ENCODE data around the gene PRKAG1. TPM values are rescaled to one million over a fixed set of nuclear protein-coding genes. Genes with fewer than 3 reads are reported as not detected.

Gene PRKAG1
- total RNA-seq, 1 experiment from 2014 or later: 66.5 TPM

- peaks cover 60% of the 10 kb centered on the region for H3K79me2 ChIP-seq (ENCODE audit: low read length)
- DNase-seq (no peak), ATAC-seq (no peak)
- H4K20me1 ChIP-seq (ENCODE audit: low read length): peaks cover 65% of the 10 kb centered on the region
- intact Hi-C loops (cut with micrococcal nuclease): no loop called here
- CTCF ChIA-PET: no interaction called here
- TF ChIP-seq EZH2phosphoT487 (IDR thresholded peaks at IDR 0.05; ENCODE audit: borderline replicate concordance, low read length) (no peak), EZH2 (IDR thresholded peaks at IDR 0.05; ENCODE audit: low read length, unreplicated experiment) (no peak), CTCF (conservative IDR thresholded peaks at IDR 0.05; ENCODE audit: low read depth, low read length) (no peak)
- H3K36me3 ChIP-seq (ENCODE audit: low read depth, low read length): peaks cover 57% of the 10 kb centered on the region
- no peaks in the 10 kb centered on the region for H3K9me3 ChIP-seq (ENCODE audit: low read length)
- no TSS peak for BruUV-seq (replicated peaks)
- H2AFZ ChIP-seq (ENCODE audit: low read length): no peak overlapping the region
- no peak overlapping the region for H3K27ac ChIP-seq (ENCODE audit: low read length)
- H3K9me2 ChIP-seq (replicated peaks; ENCODE audit: low read length): no peaks in the 10 kb centered on the region
- H3K4me3 ChIP-seq (ENCODE audit: low read length): no peak overlapping the region
- no peak overlapping the region for H3K4me2 ChIP-seq (ENCODE audit: low read length)
- POLR2A ChIA-PET (ENCODE audit: unreplicated experiment): no interaction called here
- no peak overlapping the region for H3K9ac ChIP-seq (ENCODE audit: low read length)
- no peaks in the 10 kb centered on the region for H3K27me3 ChIP-seq (ENCODE audit: low read length)
- no peaks in the 10 kb centered on the region for H3F3A ChIP-seq (ENCODE audit: low read length, unreplicated experiment)
- peaks cover 30% of the 10 kb centered on the region for H3K4me1 ChIP-seq (ENCODE audit: insufficient read depth, low read length)
These were observed 35.5 kb upstream of the PRKAG1 start for GRCh38 chr12:49054096-49054495.

- H3K79me2 ChIP-seq (ENCODE audit: low read length): peaks cover 46% of the 10 kb centered on the region
- TF ChIP-seq EZH2 (IDR thresholded peaks at IDR 0.05; ENCODE audit: low read length, unreplicated experiment) (no peak), EZH2phosphoT487 (IDR thresholded peaks at IDR 0.05; ENCODE audit: borderline replicate concordance, low read length) (no peak), CTCF (conservative IDR thresholded peaks at IDR 0.05; ENCODE audit: low read depth, low read length) (no peak)
- H3K9ac ChIP-seq (ENCODE audit: low read length): no peak overlapping the region
- CTCF ChIA-PET: no interaction called here
- DNase-seq: no peak
- no peak overlapping the region for H3K4me2 ChIP-seq (ENCODE audit: low read length)
- no peaks in the 10 kb centered on the region for H3K27me3 ChIP-seq (ENCODE audit: low read length)
- no peaks in the 10 kb centered on the region for H3K9me2 ChIP-seq (replicated peaks; ENCODE audit: low read length)
- H3F3A ChIP-seq (ENCODE audit: low read length, unreplicated experiment): no peaks in the 10 kb centered on the region
- H4K20me1 ChIP-seq (ENCODE audit: low read length): peaks cover 50% of the 10 kb centered on the region
- POLR2A ChIA-PET (ENCODE audit: unreplicated experiment): no interaction called here
- ATAC-seq: no peak
- H3K9me3 ChIP-seq (ENCODE audit: low read length): no peaks in the 10 kb centered on the region
- H2AFZ ChIP-seq (ENCODE audit: low read length): no peak overlapping the region
- peaks cover 72% of the 10 kb centered on the region for H3K36me3 ChIP-seq (ENCODE audit: low read depth, low read length)
- BruUV-seq (replicated peaks): TSS peak; percentile 7
- peaks cover 26% of the 10 kb centered on the region for H3K4me1 ChIP-seq (ENCODE audit: insufficient read depth, low read length)
- no peak overlapping the region for H3K27ac ChIP-seq (ENCODE audit: low read length)
- intact Hi-C loops (cut with micrococcal nuclease): no loop called here
- no peak overlapping the region for H3K4me3 ChIP-seq (ENCODE audit: low read length)
These were observed 34.1 kb upstream of the PRKAG1 start for GRCh38 chr12:49052451-49053208.

- Histone ChIP-seq H4K20me1 (ENCODE audit: low read length) (peaks cover 43% of the 10 kb centered on the region), H3K79me2 (ENCODE audit: low read length) (peaks cover 38% of the 10 kb centered on the region), H3K9ac (ENCODE audit: low read length) (no peak overlapping the region), H3K36me3 (ENCODE audit: low read depth, low read length) (peaks cover 72% of the 10 kb centered on the region), H2AFZ (ENCODE audit: low read length) (no peak overlapping the region), H3K9me3 (ENCODE audit: low read length) (no peaks in the 10 kb centered on the region), H3K9me2 (replicated peaks; ENCODE audit: low read length) (no peaks in the 10 kb centered on the region), H3K4me3 (ENCODE audit: low read length) (no peak overlapping the region), H3K27ac (ENCODE audit: low read length) (no peak overlapping the region), H3K4me2 (ENCODE audit: low read length) (no peak overlapping the region), H3K4me1 (ENCODE audit: insufficient read depth, low read length) (peaks cover 18% of the 10 kb centered on the region), H3F3A (ENCODE audit: low read length, unreplicated experiment) (no peaks in the 10 kb centered on the region), H3K27me3 (ENCODE audit: low read length) (no peaks in the 10 kb centered on the region)
- DNase-seq: no peak
- no peak for ATAC-seq
- TF ChIP-seq CTCF (conservative IDR thresholded peaks at IDR 0.05; ENCODE audit: low read depth, low read length) (no peak), EZH2 (IDR thresholded peaks at IDR 0.05; ENCODE audit: low read length, unreplicated experiment) (no peak), EZH2phosphoT487 (IDR thresholded peaks at IDR 0.05; ENCODE audit: borderline replicate concordance, low read length) (no peak)
- intact Hi-C loops (cut with micrococcal nuclease): no loop called here
- CTCF ChIA-PET: no interaction called here
- no TSS peak for BruUV-seq (replicated peaks)
- POLR2A ChIA-PET (ENCODE audit: unreplicated experiment): no interaction called here
These were observed 33.3 kb upstream of the PRKAG1 start for GRCh38 chr12:49051777-49052438.
